Lower leg skin (tissue), 4 donors: Measurements from ENCODE around the gene CST3. TPM values are rescaled to one million over a fixed set of nuclear protein-coding genes. Genes with fewer than 3 reads are reported as not detected.

Experiments used
- DNase-seq, 2 donors: peaks; one replicate each; pipeline ENCODE4 v3.0.0-alpha.2; 2019; ENCODE audit warnings: low spot score in 2 of 2
- H3K4me3 ChIP-seq: fragments of 200-600 bp; sonication (generic); 2 replicates; pipeline ENCODE4 v1.5.1; 2017; ENCODE audit warnings: mild to moderate bottlenecking, low read depth; ENCODE audit not compliant: poor library complexity, severe bottlenecking
- POLR2A ChIP-seq, 2 donors: fragments of 450-650 bp; IDR thresholded peaks; one replicate each; pipeline ENCODE4 v1.6.1; 2016 to 2017; ENCODE audit warnings: antibody characterized with exemption in 2 of 2, mild to moderate bottlenecking in 1 of 2, moderate library complexity in 1 of 2
- WGBS, 2 donors: methylation state at CpG; one replicate each; pipeline ENCODE4 v1.1.5; 2018; 5-methylcytosine and 5-hydroxymethylcytosine counted together
- intact Hi-C: fragments of 100-400 bp; cut with DNase I; formaldehyde crosslinking; loops from one replicate; pipeline ENCODE4 v1.15.0; 2023; ENCODE audit warnings: low total_unique reads
- total RNA-seq, 4 donors: library from RNA; depleted of rRNA; stranded (reverse); fragments of >200 nt; gene quantifications; one replicate each; pipeline ENCODE4 v1.1.0, GENCODE V29; 2016
- TF ChIP-seq, protein P1 (sequence below), 3 donors: fragments of 450-650 bp; IDR thresholded peaks; one replicate each; pipeline ENCODE4 v1.5.1; 2016; ENCODE audit warnings: antibody characterized with exemption in 3 of 3, mild to moderate bottlenecking in 3 of 3, moderate library complexity in 2 of 3

Gene CST3
- total RNA-seq, 4 donors from 2014 or later = 348 to 760 (median 498) TPM

DNA sequence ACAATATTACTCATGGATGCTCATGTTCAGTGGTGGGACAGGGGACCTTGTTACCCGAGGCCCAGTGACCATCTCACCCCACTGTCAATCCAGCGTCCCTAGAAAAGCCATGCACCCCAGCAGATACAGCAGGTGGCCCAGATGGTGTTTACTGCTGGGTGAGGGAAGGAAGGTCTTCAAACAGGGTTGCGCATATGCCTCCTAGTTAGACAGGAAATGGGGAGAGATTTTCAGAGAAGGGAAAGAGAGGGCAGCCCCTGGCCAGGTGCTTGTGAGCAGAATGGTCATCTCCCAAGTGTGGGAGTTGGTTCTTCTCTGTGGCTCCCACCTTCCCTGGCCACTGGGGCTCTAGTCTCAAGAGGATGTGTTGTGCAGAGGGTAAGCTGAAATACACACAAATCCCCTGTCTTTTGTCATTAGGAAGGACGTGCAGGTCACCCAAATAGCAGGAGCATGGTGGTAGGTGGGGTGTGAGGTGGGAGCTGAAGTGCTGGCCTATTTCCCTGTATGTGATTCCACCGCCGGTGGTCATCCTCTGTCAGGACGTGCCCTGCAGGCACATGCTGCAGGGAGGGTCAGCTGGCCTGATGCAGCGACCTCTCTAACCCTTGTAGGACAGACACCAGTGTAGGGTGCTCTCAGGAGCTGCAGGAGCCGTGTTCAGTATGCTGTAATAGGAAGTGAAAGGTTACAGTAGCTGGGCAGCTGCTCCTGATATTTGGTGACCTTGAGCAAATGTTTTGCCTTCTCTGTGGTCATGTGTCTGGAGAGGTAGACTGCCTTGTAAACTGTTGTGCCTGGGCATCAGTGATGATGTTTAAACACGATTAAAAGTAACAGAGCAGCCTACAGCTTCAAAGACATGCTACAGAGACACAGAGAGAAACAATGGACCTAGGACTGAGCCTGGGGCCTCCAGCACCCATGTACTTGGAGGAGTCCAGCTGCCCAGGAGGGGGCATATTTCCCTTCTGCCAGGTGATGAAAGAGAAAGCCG is 3.2 kb upstream of the CST3 start:
- WGBS, 2 donors = 76 to 89% methylated on average over 11 of the region's 11 CpGs
- DNase-seq = no peak
- TF ChIP-seq, protein P1, sequence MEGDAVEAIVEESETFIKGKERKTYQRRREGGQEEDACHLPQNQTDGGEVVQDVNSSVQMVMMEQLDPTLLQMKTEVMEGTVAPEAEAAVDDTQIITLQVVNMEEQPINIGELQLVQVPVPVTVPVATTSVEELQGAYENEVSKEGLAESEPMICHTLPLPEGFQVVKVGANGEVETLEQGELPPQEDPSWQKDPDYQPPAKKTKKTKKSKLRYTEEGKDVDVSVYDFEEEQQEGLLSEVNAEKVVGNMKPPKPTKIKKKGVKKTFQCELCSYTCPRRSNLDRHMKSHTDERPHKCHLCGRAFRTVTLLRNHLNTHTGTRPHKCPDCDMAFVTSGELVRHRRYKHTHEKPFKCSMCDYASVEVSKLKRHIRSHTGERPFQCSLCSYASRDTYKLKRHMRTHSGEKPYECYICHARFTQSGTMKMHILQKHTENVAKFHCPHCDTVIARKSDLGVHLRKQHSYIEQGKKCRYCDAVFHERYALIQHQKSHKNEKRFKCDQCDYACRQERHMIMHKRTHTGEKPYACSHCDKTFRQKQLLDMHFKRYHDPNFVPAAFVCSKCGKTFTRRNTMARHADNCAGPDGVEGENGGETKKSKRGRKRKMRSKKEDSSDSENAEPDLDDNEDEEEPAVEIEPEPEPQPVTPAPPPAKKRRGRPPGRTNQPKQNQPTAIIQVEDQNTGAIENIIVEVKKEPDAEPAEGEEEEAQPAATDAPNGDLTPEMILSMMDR (IDR thresholded peaks at IDR 0.05) = peak in 1 of 3 donors; percentile 5
- no peak for TF ChIP-seq POLR2A (IDR thresholded peaks at IDR 0.05)
- no peak overlapping the region for H3K4me3 ChIP-seq
- intact Hi-C loops = no loop called here

DNA sequence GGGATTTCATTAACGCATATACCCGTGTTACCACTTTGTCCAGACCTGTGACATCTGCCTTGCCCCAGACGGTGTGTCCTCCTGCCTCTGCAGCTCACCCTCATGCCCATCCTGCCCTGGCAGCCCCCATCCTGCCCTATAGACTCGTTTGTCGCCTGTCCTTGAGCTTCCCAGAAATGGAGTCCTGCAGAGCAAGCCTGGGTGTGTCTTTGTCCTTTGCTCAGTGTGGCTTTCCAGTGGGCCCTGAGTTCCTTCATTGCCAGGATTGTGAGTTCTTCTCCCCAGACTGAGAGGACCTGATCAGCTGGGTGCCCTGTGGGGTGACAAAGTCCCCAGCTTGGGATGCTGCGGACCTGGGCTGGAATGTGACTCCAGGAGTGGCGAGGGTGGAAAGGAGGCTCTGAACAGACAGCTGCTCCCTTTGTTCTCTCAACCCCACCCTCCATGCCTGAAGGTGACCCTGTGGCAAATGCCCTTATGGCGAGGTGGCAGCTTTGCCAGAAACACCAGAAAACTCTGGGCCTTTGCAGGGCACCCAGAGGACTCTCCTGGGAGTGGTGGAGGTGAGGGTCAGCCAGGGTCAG is 2.4 kb upstream of the CST3 start:
- H3K4me3 ChIP-seq = no peak overlapping the region
- intact Hi-C loops = no loop called here
- WGBS, 2 donors = 77 to 80% methylated on average over 8 of the region's 8 CpGs
- no peak for DNase-seq
- TF ChIP-seq, protein P1 (IDR thresholded peaks at IDR 0.05) = no peak
- TF ChIP-seq POLR2A (IDR thresholded peaks at IDR 0.05) = no peak

DNA sequence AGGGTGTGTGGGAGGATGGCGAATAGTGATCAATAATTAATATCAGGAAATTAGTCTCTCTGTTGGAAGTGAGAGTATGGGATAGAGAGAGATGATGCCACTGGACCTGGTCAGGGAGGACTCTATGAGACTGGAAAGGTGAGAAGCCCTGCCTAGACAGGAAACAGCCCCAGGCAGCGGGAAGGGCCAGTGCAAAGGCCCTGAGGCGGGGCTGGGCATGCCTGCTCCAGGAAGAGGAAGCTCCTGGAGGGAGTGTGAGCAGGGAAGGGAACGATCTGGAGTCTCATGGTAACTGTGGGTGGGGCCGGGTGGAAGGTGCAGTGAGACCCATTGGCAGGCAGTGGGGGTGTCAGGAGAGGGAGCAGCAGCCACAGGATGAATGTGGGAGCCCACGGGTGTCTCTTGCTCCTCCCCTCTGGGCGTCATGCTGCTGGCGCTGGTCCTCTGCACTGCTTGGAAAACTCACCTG is 1.8 kb upstream of the CST3 start:
- TF ChIP-seq, protein P1 (IDR thresholded peaks at IDR 0.05) = no peak
- DNase-seq = no peak
- H3K4me3 ChIP-seq = no peak overlapping the region
- WGBS, 2 donors = 54 to 68% methylated on average over 8 of the region's 8 CpGs
- intact Hi-C loops = no loop called here

DNA sequence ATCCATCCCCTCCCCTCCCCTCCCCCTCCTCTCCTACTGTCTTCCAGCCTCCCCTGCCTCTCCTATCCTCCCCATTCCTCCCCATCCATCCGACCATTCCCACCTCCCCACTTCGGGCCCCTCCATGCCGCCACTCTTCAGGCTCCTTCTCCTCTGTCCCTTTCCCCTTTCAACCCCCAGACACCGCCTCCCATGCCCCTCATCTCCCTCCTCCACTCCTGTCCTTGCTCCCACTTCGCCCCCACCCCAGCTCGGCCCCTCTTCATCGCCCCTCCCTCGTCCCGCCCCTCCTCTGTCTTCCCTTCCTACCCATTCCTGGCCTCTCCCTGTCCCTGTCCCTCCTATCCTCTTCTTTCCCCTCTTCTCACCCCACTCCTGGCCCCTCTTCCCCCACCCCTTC is 554 bp upstream of the CST3 start:
- no peak for DNase-seq
- TF ChIP-seq POLR2A (IDR thresholded peaks at IDR 0.05) = no peak
- TF ChIP-seq, protein P1 (IDR thresholded peaks at IDR 0.05) = no peak
- WGBS, 2 donors = 63 to 65% methylated on average over 9 of the region's 9 CpGs
- no peak overlapping the region for H3K4me3 ChIP-seq
- intact Hi-C loops = no loop called here

DNA sequence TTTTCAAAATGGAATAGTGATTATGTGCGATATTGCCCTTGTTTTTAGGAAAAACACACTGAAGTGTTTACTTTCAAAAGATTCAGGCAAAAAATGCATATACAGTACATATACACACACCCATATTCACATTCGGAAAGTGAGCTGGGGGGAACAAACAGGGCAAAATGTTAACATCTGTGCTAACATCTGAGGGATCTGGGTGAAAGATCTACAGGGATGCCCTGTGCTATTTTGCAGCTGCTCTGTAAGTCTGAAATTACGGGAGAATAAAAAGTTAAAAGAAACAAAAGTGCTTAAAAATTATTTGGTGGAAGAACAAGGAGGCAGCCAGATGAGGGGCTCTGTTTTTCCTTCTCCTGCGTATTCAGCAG is 860 bp downstream of the CST3 start:
- TF ChIP-seq POLR2A (IDR thresholded peaks at IDR 0.05) = no peak
- TF ChIP-seq, protein P1 (IDR thresholded peaks at IDR 0.05) = no peak
- DNase-seq = no peak
- peak overlapping the region; percentile 90 for H3K4me3 ChIP-seq
- intact Hi-C loops = no loop called here
- WGBS, 2 donors = 10 to 18% methylated on average over 4 of the region's 4 CpGs
